Activated gamma-delta T cell treated with Interleukin-2 at 50 U/mL for 16 hours (primary cell): ENCODE results near the gene GNG13.

Experiments
- DNase-seq: peaks from one replicate; pipeline ENCODE4 v3.0.0-alpha.2; 2020

The GNG13 gene

GRCh38 chr16:793414-793813 is 7.1 kb downstream of the GNG13 start:
- DNase-seq, result no peak

- DNase-seq, result no peak
Measured at GRCh38 chr16:792221-792995, 8.1 kb downstream of the GNG13 start.

GRCh38 chr16:791131-791530 is 9.4 kb downstream of the GNG13 start:
- DNase-seq, result no peak

GRCh38 chr16:790086-790485 is 10.4 kb downstream of the GNG13 start:
- no peak for DNase-seq

- no peak for DNase-seq
Measured at GRCh38 chr16:789191-789850, 11.2 kb downstream of the GNG13 start.

GRCh38 chr16:788399-789126 is 12.0 kb downstream of the GNG13 start, which contains the start of gene CHTF18:
CHTF18 (plus strand) TSS chr16:788620; CDS start chr16:788685, 65 bp downstream.
- peak; percentile 88 for DNase-seq

- no peak for DNase-seq
Measured at GRCh38 chr16:787978-788398, 12.5 kb downstream of the GNG13 start, which contains the start of gene RPUSD1. RPUSD1 (minus strand) TSS chr16:788381; CDS start chr16:787737, 644 bp downstream.

GRCh38 chr16:787321-787966 is 13.1 kb downstream of the GNG13 start:
- no peak for DNase-seq

- DNase-seq, result peak; percentile 72
Measured at GRCh38 chr16:785563-786535, 14.7 kb downstream of the GNG13 start.

- DNase-seq, result no peak
Measured at GRCh38 chr16:784431-784830, 16.1 kb downstream of the GNG13 start.

- DNase-seq, result no peak
Measured at GRCh38 chr16:783404-784161, 17.0 kb downstream of the GNG13 start.

- DNase-seq, result no peak
Measured at GRCh38 chr16:782766-783403, 17.6 kb downstream of the GNG13 start.

- DNase-seq, result no peak
Measured at GRCh38 chr16:782258-782657, 18.3 kb downstream of the GNG13 start.

GRCh38 chr16:781346-782010 is 19.1 kb downstream of the GNG13 start:
- DNase-seq, result no peak

- DNase-seq, result no peak
Measured at GRCh38 chr16:780296-780695, 20.2 kb downstream of the GNG13 start.

GRCh38 chr16:779561-779960 is 21.0 kb downstream of the GNG13 start:
- no peak for DNase-seq

- DNase-seq, result no peak
Measured at GRCh38 chr16:778909-779527, 21.5 kb downstream of the GNG13 start.

GRCh38 chr16:778447-778846 is 22.1 kb downstream of the GNG13 start:
- DNase-seq, result no peak

GRCh38 chr16:777826-778225 is 22.7 kb downstream of the GNG13 start:
- DNase-seq, result no peak
